ENCODE data around the gene GAS5.
"Not testable (repeated sequence)": the region's sequence is repeated elsewhere in the genome, so short reads cannot be mapped to it uniquely, and the experiment has no call there.

GAS5 gene

DNA sequence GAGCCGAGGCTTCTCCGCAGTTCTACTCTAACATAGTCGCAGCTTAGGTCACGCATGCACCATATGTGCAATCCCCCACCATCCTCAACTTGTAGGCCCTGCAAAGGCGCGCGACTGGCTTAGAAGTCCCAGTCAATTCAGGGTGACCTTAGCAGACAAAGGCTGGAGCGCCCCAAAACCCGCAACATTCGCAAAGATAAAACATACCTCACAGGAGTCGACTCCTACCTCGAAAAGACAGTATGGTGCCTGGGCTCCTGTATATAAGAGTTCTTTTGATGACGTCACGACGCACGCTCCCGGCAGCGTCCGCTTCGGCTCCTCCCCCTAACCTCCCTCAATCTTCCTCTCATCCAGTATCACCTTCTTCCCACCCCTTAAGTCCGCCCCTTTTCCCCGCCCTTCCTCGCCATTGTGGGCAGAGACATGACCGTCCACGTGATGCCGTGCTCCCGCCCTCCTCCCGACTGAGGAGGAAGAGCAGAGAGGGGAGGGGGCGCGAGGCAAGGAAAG, at the start of gene GAS5:
GAS5 (minus strand) TSS at position 237 of the 513 bp plus-strand sequence.
- DNase-seq: peak; percentile 99

DNA sequence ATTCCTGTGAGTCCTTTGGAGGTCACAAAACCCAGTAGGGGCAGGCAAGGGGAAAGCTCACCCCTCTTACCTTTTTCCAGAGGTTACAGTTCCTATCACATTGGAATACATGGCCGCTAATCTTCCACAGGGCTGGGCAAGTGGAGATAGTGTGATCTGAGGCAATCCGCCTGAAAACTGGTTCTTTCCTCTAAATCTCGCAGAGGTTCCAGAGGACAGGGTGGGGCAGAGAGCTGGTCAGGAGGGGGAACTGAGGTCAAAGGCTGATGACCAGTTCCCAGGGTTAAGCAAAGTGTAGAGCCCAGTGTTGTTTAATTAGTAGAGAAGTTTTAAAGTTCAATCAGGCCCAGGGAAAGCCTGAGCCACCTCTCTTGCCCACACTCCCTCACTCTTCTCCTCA, 49.4 kb upstream of the GAS5 start, which contains the start of gene SERPINC1:
SERPINC1 (minus strand) TSS at position 179 of the 400 bp plus-strand sequence; CDS start at position 111, 68 bp downstream.
- DNase-seq: no peak

DNA sequence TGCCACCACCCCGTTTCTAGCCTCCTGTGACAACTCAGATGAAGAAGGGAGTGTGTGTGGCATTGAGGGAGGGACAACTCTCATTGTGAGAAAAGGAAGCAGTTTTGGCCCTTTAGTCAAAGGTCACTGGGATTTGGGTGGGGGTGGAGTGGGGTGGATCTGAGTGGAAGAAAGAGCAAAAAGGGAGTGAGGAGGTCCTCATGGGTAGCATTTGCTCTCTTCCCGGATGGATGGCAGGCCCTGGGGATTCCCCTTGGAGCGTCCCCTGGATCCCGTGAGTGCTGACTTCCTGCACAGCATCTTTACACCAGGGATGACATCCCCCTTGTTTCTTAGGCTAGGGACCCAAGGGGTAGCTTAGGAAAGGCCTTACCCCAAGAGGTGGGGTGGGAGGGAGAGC, 48.9 kb upstream of the GAS5 start:
- DNase-seq: no peak

DNA sequence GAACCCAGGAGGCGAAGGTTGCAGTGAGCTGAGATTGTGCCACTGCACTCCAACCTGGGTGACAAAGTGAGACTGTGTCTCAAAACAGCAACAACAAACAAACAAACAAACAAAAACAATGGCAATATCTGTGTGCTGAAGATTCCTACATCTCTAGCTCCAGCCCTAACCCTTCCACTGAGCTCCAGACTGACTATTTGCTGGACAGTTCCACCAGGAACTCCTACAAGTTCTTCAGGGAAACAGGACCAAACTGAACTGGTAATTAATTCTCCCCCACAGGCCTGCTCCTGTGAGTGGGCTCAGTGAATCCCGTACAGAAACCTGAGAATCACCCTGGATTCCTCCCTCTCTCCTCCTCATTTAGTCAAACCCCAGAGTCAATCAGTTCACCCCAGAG, 47.8 kb upstream of the GAS5 start:
- DNase-seq: no peak

DNA sequence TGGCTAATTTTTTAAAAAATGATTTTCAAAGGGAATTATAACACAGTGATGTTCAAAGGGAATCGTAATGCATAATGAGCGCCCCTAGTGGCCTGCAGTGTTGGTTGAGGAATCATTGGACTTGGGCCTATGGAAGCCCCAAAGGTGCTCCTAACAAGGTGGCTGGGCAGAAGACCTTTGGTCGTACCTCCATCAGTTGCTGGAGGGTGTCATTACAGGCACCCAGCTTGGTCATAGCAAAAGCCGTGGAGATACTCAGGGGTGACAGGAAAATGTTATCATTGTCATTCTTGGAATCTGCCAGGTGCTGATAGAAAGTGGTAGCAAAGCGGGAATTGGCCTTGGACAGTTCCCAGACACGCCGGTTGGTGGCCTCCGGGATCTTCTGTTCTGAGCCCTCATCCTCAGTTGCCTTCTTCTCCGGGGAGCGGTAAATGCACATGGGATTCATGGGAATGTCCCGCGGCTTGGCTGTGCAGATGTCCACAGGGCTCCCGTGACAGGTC, 46.6 kb upstream of the GAS5 start:
- peak; percentile 13 for DNase-seq

DNA sequence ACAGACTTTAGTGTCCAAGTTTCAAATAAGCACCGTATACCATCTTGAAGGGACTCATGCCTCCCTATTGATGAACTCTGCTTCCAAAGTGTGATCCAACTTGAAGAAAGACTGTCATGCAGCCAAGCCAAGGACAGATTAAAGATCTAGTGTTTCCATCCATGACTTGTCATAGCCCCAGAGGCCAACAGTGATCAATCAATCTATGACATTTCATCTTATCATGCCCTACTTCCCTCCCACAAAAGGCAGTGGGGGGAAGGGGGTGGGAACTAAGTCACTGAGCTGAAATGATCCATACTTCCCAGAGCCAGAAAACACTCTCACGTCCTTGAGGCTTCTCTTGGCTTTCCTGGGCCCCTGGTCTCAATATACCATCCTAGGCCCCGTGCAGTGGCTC, 45.3 kb upstream of the GAS5 start:
- no peak for DNase-seq

DNA sequence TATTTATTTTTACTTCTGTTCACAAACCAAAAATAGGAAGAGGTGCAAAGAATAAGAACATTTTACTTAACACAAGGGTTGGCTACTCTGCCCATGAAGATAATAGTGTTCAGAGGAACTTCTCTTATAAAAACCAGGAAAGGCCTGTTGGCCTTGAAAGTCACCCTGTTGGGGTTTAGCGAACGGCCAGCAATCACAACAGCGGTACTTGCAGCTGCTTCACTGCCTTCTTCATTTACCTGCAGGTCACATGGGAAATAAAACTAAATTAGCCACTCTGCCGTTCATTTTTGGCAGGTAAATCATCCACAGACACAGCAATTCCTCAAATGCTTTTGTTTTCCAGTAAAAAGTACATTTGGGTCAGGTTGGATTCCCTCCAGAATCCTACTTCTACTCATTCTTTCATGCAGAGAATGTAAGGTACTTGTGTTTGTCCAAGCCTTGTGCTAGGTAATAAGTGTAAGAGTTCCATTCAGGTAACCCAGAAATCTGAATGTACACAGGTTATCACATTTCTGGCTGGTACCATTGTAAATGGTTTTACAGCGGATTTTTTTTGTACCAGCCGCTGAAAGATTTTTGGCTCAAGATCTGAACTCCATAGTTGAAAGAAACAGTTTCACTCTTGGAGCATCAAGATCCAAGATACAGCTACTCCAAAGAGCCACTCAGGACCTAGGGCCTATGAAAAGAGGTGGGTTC, 36.2 kb upstream of the GAS5 start:
- DNase-seq: no peak

DNA sequence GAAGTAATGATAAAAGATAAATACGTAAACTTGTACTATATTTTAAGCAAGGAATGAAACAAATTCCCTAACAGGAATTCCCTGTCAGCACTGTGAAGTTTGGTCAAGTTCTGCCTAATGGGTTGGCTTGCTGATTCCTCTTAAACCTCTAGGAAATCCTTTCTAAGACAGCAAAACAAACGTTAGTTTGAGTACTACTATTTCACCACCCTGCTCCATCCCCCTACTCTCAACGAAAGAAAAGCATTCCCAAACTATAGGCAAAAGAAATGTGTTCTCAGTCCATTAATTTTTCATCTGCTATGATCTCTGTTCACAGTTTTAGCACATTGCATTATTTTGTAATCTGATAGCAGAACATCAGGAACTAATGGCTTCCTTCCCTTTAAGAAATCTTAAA, 33.2 kb upstream of the GAS5 start:
- no peak for DNase-seq

DNA sequence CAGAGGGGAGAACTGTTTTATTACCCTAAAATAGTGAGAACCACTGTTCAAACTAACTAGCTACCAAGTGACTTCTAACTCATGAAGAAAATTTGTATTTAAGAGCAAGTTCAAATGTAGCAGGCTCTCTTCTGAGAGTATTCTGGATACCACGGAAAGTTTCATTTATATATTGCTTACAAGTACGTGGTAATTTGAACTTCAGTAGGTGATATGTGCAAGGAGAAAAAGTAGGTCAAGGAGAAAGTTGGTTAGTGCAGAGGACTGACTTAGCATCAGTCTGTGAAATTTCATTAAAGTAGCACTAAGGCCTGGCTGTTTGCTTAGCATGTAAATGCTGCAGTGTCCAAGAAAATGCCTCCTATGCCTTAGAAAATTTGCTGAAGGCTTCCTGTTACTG, 32.6 kb upstream of the GAS5 start:
- DNase-seq: no peak

DNA sequence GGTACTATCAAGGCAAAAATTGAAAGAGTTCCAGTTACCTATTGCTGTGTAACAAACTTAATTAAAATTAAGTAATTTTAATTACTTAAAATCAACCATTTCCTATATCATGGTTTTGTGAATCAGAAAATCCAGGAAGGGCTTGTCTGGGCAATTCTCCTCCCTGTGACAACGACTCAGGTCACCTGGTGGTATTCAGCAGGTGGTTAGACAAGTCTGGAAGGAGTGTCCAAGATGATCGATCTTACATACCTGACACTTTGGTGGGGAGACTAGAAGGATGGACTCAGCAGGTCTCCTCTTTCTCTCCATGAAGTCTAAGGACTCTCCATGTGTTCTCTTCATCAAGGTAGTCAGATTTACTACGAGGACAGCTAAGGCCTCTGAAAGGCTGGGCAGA, 26.4 kb upstream of the GAS5 start:
- DNase-seq: no peak

DNA sequence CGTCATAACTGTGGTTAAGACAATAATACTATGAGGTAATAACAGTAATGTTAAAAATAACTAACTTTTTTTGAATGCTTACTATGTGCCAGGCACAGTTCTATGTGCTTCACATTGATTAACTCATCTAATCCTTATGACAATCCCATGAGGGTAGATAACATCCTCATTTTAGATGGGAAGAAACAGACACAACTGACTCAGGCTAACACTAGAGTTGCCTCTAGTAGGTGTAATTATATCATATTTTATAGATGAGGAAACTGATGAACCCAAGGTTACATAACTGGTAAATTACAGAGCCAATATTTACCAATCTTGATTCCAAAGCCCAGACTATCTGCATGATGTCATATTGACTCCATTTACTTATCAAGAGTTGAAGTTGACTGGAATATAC, 25.8 kb upstream of the GAS5 start:
- no peak for DNase-seq

DNA sequence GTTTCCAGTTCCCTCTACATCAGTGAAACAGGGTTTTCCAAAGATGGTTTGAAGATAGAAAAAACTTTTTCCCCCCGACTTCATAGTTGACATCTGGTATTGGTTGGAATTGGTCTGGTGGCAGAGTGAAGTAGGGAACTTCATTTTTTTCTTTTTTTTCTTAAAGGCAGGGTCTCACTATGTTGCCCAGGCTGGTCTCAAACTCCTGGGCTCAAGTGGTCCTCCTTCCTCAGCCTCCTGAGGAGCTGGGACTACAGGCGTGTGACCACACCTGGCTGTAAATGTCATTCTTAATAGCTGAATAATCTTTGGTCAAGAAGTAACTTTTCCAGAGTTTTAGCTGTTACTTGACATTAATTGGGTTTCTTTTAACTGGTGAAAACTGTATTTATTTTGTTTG, 22.1 kb upstream of the GAS5 start:
- DNase-seq: no peak

DNA sequence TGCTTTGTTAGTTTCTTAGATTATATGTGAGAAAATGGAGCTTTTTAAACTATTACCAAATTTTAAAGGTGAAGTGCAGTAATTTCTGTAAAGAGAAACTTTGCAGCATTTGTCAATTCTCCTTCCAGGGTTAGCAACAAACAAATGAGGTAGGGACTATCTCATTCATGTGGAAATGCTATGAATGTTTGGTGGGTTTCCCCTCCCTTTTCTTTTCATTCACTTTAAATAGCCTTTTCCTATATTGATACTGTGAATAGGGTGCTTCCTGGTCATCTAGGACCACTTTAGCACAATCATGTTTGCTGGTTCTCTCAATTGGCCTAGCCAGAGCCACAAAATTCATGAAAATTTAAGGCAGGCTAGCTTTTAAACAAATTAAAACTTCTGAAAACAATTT, 21.0 kb upstream of the GAS5 start:
- no peak for DNase-seq

DNA sequence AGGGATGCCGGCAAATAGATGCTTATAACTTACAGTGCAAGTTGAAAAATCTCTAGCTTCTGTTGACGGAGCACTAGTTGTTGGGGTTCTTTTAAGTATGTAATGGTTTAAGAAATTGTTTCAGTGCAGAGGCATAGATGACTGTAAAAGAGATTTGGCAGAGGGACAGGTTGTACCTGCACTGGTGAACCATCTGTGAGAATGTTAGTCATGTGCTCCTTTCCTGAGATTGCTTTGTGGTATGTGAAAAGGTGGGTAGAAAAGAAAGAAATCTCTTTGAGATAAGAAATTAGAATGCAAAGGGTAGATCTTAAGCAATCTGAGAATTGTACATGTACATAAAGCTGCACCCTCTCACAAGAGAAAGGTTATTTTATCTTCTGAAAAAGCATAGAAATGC, 19.8 kb upstream of the GAS5 start:
- DNase-seq: no peak

DNA sequence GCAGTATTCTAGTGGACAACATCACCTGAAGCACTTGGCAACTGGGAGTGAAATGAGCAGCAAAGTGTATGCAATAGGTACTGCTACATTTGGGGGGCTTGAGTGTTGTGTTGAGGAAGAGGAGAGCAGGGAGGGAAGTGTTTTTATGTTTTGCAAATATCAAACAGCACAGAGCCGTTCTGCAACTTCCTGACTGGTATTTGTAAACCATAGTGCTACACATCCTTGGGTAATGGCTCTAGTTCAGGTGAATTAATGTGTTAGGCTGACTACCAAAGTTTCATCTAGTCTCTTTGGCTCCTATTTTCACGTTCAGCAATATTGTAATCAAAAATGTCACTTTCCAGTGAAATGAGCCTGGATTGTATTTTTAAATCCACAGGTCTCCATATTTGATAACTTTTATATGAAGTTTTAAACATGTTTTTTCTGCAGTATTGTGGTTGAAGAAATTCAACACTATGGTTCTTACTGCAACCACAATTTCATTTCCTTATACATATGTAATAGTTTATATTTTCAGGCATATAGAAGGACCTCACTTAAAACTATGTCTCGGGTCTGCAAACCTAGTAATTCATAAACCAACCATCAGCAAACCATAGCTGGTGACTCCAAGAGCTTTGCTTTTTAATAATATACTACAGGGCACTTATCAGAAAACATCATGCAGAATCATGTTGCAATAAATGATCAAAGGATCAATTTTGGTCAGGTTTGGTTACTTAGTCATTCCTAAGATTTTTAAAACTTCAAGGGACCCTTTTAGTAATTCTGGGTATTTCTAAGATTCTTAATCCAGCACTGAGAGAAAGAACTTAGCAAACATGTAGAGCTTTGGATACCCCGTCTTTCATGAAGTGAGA, 19.2 kb upstream of the GAS5 start:
- no peak for DNase-seq

DNA sequence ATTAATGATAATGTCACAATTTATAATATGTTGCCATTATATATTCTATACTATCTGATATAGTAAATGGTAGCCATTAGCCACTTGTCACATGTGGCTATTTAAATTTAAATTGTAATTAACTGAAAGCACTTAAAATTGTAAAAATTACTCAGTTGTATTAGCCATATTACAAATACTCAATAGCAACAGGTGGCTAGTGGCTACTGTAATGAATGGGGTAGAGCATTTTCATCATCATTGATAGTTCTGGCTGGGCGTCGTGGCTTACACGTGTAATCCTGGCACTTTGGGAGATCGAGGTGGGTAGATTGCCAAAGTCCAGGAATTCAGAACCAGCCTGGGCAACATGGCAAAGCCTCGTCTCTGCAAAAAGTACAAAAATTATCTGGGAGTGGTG, 16.9 kb upstream of the GAS5 start:
- no peak for DNase-seq

DNA sequence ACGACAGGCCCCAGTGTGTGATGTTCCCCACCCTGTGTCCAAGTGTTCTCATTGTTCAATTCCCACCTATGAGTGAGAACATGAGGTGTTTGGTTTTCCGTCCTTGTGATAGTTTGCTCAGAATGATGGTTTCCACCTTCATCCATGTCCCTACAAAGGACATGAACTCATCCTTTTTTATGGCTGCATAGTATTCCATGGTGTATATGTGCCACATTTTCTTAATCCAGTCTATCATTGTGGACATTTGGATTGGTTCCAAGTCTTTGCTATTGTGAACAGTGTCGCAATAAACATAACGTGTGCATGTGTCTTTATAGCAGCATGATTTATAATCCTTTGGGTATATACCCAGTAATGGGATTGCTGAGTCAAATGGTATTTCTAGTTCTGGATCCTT, 13.3 kb upstream of the GAS5 start:
- not testable (repeated sequence) for DNase-seq

DNA sequence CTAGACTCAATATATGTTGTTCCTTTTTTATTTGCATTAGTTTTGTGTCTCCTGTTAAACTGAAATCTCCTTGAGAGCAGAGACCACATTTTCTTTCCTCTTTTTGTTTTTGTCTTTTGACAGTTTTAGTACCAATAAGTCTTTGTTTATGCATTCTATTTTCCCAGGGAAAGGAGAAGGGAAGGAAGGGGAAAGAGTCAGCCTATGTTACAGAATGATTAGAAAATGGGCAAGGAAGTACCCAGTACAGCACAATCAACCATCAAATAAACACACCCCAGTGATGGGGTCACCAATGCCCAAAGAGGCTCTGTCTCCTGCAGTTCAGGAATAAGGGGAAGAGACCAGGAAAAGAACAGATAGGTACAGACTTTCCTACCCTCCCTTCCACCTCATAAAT, 10.5 kb upstream of the GAS5 start:
- no peak for DNase-seq

DNA sequence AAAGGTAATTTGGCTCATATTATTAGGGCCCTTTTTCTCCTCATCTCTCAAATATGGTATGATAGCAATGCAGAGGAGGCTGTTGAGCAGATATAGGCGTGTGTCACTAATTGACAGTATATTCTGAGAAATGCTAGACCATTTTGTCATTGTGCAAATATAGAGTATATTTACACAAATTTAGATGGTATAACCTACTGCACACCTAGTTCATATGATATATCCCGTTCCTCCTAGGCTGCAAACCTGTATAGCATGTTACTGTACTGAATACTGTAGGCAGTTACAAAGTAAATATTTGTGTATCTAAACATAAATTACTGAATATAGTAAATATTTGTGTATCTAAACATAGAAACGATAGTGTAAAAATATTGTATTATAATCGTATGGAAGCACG, 8.9 kb upstream of the GAS5 start:
- DNase-seq: no peak

DNA sequence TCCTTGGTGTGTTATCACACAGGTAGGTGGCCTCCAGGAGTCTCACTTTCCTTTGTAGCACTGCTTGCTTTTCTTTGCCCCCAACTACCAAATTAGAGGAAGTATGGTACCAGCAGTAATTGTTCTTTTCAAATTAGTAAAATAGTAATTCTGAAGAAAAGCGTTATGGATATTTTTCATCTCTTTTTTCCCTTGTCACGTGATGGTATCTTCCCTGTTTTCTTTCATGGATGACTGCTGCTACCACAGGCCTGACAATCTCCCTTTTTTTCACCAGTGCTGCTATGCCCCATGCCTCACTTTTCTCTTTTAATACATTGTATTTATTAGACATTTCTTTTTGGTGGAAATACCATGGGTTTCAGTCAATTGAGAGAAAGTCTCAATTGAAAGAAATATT, 3.7 kb upstream of the GAS5 start:
- no peak for DNase-seq

DNA sequence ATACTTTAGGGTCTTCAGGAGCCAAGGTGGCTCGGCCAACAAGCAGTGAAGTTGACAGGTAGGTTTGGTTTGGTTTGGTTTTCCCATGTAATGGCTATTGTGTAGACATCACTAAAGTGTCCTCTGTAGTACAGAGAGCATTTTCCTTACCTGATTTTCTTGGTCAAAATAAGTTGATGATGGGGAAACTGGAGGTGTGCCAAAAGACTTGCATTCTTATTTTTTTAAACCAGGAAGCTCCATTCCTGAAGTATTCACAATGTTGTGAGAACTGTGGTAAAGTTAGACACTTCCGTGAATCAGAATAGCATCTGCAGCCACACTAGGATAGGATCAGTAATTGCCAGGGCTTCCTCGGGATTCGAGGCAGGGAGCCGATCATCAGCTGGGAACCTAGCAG, 3.3 kb upstream of the GAS5 start:
- no peak for DNase-seq

DNA sequence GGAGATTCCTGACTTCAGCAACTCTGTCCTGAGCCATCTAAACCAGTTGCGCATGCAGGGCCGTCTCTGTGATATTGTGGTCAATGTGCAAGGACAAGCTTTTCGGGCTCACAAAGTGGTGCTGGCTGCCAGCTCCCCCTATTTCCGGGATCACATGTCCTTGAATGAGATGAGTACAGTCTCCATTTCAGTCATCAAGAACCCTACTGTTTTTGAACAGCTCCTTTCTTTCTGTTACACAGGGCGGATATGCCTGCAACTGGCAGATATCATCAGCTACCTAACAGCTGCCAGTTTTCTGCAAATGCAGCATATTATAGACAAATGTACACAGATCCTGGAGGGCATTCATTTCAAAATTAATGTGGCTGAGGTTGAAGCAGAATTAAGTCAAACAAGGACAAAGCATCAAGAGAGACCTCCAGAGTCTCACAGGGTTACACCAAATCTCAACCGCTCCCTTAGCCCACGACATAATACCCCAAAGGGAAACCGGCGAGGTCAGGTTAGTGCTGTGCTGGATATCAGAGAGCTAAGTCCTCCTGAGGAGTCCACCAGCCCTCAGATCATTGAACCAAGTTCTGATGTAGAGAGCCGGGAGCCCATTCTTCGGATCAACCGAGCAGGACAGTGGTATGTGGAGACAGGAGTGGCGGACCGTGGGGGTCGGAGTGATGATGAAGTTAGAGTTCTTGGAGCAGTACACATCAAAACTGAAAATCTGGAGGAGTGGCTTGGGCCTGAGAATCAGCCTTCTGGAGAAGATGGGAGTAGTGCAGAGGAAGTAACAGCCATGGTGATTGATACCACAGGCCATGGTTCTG, 2.7 kb upstream of the GAS5 start:
- DNase-seq: no peak

DNA sequence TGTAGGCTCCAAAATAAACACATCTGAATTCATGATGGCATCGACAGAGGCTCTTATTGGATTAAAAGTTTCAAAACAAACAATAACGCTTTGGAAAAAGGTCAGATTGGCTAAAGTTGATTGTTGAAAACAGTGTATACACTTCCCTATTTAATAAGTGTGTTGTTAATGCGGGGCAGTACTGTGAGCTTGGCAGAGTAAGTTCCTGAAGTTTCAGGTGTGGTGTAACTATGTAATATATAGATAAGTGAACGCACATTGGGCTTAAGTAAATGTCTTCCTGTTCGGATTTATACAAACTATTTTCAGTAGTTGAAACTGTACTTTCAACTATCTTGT, 1.2 kb upstream of the GAS5 start:
- no peak for DNase-seq

Measured in HCEC 1CT (cell line).